Trophoblast cell (in vitro differentiated cells and primary cell): ENCODE measurements around the gene USP34.

ENCODE experiments used
- DNase-seq, 2 donors: peaks; one replicate each; pipeline ENCODE4 v3.0.0-alpha.2; 2016
- H2AFZ ChIP-seq: 2 replicates; pipeline ENCODE4 v1.6.1; 2013; ENCODE audit warnings: low read length, moderate library complexity, mild to moderate bottlenecking; ENCODE audit not compliant: insufficient read depth, poor library complexity
- H2AK5ac ChIP-seq: 2 replicates; pipeline ENCODE4 v1.6.1; 2013; ENCODE audit warnings: mild to moderate bottlenecking, low read length
- H2BK120ac ChIP-seq: 2 replicates; pipeline ENCODE4 v1.6.1; 2013; ENCODE audit warnings: low read length, mild to moderate bottlenecking, moderate library complexity; ENCODE audit not compliant: insufficient read depth, poor library complexity
- H2BK12ac ChIP-seq: 2 replicates; pipeline ENCODE4 v1.6.1; 2013; ENCODE audit warnings: mild to moderate bottlenecking, low read length, moderate library complexity
- H2BK5ac ChIP-seq: 2 replicates; pipeline ENCODE4 v1.6.1; 2013; ENCODE audit warnings: low read length, low read depth, moderate library complexity, mild to moderate bottlenecking; ENCODE audit not compliant: poor library complexity
- H3K14ac ChIP-seq: 2 replicates; pipeline ENCODE4 v1.6.1; 2013; ENCODE audit warnings: mild to moderate bottlenecking, low read length
- H3K18ac ChIP-seq: 2 replicates; pipeline ENCODE4 v1.6.1; 2013; ENCODE audit warnings: mild to moderate bottlenecking, low read length
- H3K23ac ChIP-seq: 2 replicates; pipeline ENCODE4 v1.6.1; 2013; ENCODE audit warnings: low read length
- H3K27ac ChIP-seq: 2 replicates; pipeline ENCODE4 v1.5.1; 2013; ENCODE audit warnings: low read depth, mild to moderate bottlenecking, inconsistent platforms, low read length, moderate library complexity
- H3K27me3 ChIP-seq: 2 replicates; pipeline ENCODE4 v1.6.1; 2013; ENCODE audit warnings: inconsistent platforms, mild to moderate bottlenecking, low read length, moderate library complexity; ENCODE audit not compliant: insufficient read depth
- H3K36me3 ChIP-seq, 2 experiments: 1 replicate in 1 of 2; 2 replicates in 1 of 2; pipeline ENCODE4 v1.6.1; 2013; ENCODE audit warnings: low read length in 2 of 2, mild to moderate bottlenecking in 2 of 2, moderate library complexity in 1 of 2; ENCODE audit not compliant: insufficient read depth in 2 of 2, control insufficient read depth in 1 of 2
- H3K4ac ChIP-seq: 2 replicates; pipeline ENCODE4 v1.6.1; 2013; ENCODE audit warnings: low read depth, mild to moderate bottlenecking, low read length, moderate library complexity
- H3K4me1 ChIP-seq, 2 experiments: 1 replicate in 1 of 2; 2 replicates in 1 of 2; pipeline ENCODE4 v1.6.1; 2013; ENCODE audit warnings: low read length in 2 of 2, mild to moderate bottlenecking in 2 of 2, moderate library complexity in 1 of 2; ENCODE audit not compliant: insufficient read depth in 2 of 2, control insufficient read depth in 1 of 2
- H3K4me2 ChIP-seq: 2 replicates; pipeline ENCODE4 v1.6.1; 2013; ENCODE audit warnings: inconsistent platforms, mild to moderate bottlenecking, low read length, moderate library complexity
- H3K4me3 ChIP-seq: 2 replicates; pipeline ENCODE4 v1.5.1; 2013; ENCODE audit warnings: mild to moderate bottlenecking, low read depth, low read length, inconsistent platforms
- H3K79me1 ChIP-seq: one replicate; pipeline ENCODE4 v1.6.1; 2013; ENCODE audit warnings: low read length
- H3K79me2 ChIP-seq: 2 replicates; pipeline ENCODE4 v1.6.1; 2013; ENCODE audit warnings: low read length, mild to moderate bottlenecking; ENCODE audit not compliant: control insufficient read depth, insufficient read depth, poor library complexity
- H3K9ac ChIP-seq: 2 replicates; pipeline ENCODE4 v1.6.1; 2013; ENCODE audit warnings: mild to moderate bottlenecking, low read length
- H3K9me3 ChIP-seq: 2 replicates; pipeline ENCODE4 v1.6.1; 2013; ENCODE audit warnings: low read depth, mild to moderate bottlenecking, control low read depth, inconsistent platforms, low read length; ENCODE audit not compliant: insufficient read depth
- H4K12ac ChIP-seq: 2 replicates; pipeline ENCODE4 v1.6.1; 2013; ENCODE audit warnings: low read depth, mild to moderate bottlenecking, low read length, moderate library complexity
- H4K8ac ChIP-seq: 2 replicates; pipeline ENCODE4 v1.6.1; 2013; ENCODE audit warnings: low read depth, mild to moderate bottlenecking, low read length, moderate library complexity
- H4K91ac ChIP-seq: one replicate; pipeline ENCODE4 v1.6.1; 2013; ENCODE audit warnings: low read depth, mild to moderate bottlenecking, low read length, moderate library complexity
- WGBS: extraction: QIAGEN DNeasy Blood & Tissue Kit; methylation state at CpG from one replicate; pipeline ENCODE4 v1.1.7; 2013; ENCODE audit warnings: missing lambda C conversion rate; ENCODE audit not compliant: insufficient read length, insufficient coverage; ENCODE audit errors: extremely low coverage; 5-methylcytosine and 5-hydroxymethylcytosine counted together

Gene USP34

DNA sequence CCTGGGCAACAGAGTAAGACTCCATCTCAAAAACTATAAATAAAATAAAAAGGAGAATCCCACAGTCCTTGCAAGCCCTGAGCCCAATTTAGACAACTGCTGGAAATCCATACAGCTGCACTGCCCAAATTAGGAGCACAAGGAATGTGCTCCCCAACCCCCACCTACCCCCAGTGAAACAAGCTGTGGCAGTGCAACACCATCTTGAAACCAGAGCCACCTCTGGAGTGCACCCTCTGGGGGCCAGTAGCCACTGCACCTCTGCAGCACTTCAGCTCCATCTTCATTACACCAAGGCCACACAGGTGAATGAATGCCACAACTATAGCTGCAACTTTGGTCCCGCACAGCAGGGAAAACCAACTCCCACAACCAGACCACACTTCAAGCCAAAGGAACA lies 37.3 kb downstream of the USP34 start:
- no peaks in the 10 kb centered on the region for H3K36me3 ChIP-seq
- H2BK120ac ChIP-seq = no peak overlapping the region
- H4K91ac ChIP-seq = no peak overlapping the region
- H3K14ac ChIP-seq = no peak overlapping the region
- H3K4me1 ChIP-seq = peaks cover 0 to 7% of the 10 kb centered on the region in 2 experiments
- no peaks in the 10 kb centered on the region for H3K9me3 ChIP-seq
- H2BK12ac ChIP-seq = no peak overlapping the region
- H3K79me2 ChIP-seq = peaks cover 16% of the 10 kb centered on the region
- H3K9ac ChIP-seq = no peak overlapping the region
- no peak overlapping the region for H2AK5ac ChIP-seq
- no peak overlapping the region for H3K27ac ChIP-seq
- no peak for DNase-seq
- H4K8ac ChIP-seq = no peak overlapping the region
- no peak overlapping the region for H3K4me3 ChIP-seq
- H3K4ac ChIP-seq = peak overlapping the region; percentile 56
- peak overlapping the region; percentile 30 for H2AFZ ChIP-seq
- no peak overlapping the region for H3K4me2 ChIP-seq
- no peak overlapping the region for H3K18ac ChIP-seq
- no peak overlapping the region for H4K12ac ChIP-seq
- H2BK5ac ChIP-seq = no peak overlapping the region
- no peaks in the 10 kb centered on the region for H3K27me3 ChIP-seq
- no peaks in the 10 kb centered on the region for H3K79me1 ChIP-seq
- WGBS = no CpG with 5 or more reads among the region's 1 CpG
- no peak overlapping the region for H3K23ac ChIP-seq

- Histone ChIP-seq H3K23ac (no peak overlapping the region), H2BK12ac (no peak overlapping the region), H3K4me1 (peaks cover 0 to 7% of the 10 kb centered on the region in 2 experiments), H2BK120ac (no peak overlapping the region), H4K12ac (no peak overlapping the region), H2AFZ (no peak overlapping the region), H3K9ac (no peak overlapping the region), H4K91ac (no peak overlapping the region), H3K9me3 (no peaks in the 10 kb centered on the region), H3K18ac (no peak overlapping the region), H3K27me3 (no peaks in the 10 kb centered on the region), H3K14ac (no peak overlapping the region), H3K36me3 (no peaks in the 10 kb centered on the region), H3K27ac (no peak overlapping the region), H4K8ac (no peak overlapping the region), H2AK5ac (no peak overlapping the region), H3K4me3 (no peak overlapping the region), H3K4me2 (no peak overlapping the region), H2BK5ac (no peak overlapping the region), H3K79me2 (peaks cover 16% of the 10 kb centered on the region), H3K79me1 (no peaks in the 10 kb centered on the region), H3K4ac (peak overlapping the region; percentile 68)
- WGBS = no CpG with 5 or more reads among the region's 3 CpGs
- DNase-seq = no peak
Observed at GRCh38 chr2:61432990-61433389, 37.9 kb downstream of the USP34 start.

DNA sequence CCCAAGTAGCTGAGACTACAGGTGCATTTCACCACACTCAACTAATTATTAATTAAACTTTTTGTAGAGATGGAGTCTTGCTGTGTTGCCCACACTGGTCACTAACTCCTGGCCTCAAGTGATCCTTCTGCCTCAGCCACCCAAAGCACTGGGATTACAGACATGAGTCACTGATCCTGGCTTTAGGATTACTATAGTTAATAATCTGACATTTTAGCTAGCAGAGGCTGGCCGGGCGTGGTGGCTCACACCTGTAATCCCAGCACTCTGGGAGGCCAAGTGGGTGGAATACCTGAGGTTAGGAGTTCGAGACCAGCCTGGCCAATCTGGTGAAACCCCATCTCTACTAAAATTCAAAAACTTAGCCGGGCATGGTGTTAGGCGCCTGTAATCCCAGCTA lies 39.5 kb downstream of the USP34 start:
- DNase-seq = no peak
- Histone ChIP-seq H3K27me3 (no peaks in the 10 kb centered on the region), H3K14ac (no peak overlapping the region), H3K79me1 (no peaks in the 10 kb centered on the region), H3K79me2 (peaks cover 16% of the 10 kb centered on the region), H2AFZ (no peak overlapping the region), H3K36me3 (no peaks in the 10 kb centered on the region), H2BK12ac (no peak overlapping the region), H3K9ac (no peak overlapping the region), H3K23ac (no peak overlapping the region), H4K12ac (no peak overlapping the region), H3K9me3 (no peaks in the 10 kb centered on the region), H2BK5ac (no peak overlapping the region), H2AK5ac (no peak overlapping the region), H3K4me3 (no peak overlapping the region), H3K18ac (no peak overlapping the region), H3K4me2 (no peak overlapping the region), H3K4ac (peak overlapping the region; percentile 64), H2BK120ac (no peak overlapping the region), H4K8ac (no peak overlapping the region), H3K4me1 (peaks cover 0 to 10% of the 10 kb centered on the region in 2 experiments), H3K27ac (no peak overlapping the region), H4K91ac (no peak overlapping the region)
- no CpG with 5 or more reads among the region's 5 CpGs for WGBS

DNA sequence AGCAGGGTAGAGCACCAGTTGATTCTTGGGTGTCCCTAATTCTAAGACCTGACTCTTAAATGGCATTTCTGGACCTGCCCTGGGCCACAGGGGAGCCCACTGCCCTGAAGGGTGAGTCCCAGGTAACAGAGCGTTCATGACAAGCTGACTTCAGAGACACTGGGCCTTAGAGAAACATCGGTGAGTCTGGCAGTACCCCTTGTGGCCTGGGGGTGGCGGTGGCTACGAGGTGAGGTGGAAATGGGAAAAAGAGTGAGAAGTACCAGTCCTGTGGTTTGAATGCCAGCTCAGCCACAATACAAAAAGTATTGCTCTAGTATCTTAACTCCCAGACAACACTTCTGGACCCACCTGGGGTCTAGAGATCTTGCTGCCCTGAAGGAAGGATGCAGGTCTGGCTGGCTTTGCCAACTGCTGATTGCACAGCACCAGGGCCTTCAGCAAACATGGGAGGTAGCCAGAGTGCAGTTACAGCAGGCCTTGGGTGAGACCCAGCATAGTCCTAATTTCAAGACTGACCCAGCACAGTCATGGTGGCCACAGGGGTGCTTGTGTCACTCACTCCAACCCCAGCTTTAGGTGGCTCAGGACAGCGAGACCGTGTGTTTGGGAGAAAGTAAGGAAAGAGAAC lies 44.5 kb downstream of the USP34 start:
- no CpG with 5 or more reads among the region's 6 CpGs for WGBS
- Histone ChIP-seq H3K27ac (no peak overlapping the region), H3K4me3 (no peak overlapping the region), H3K79me1 (no peaks in the 10 kb centered on the region), H2BK120ac (no peak overlapping the region), H3K4me2 (no peak overlapping the region), H4K8ac (no peak overlapping the region), H3K23ac (no peak overlapping the region), H3K4ac (peak overlapping the region; percentile 10), H3K36me3 (no peaks in the 10 kb centered on the region), H3K14ac (no peak overlapping the region), H4K12ac (no peak overlapping the region), H3K79me2 (peaks cover 5% of the 10 kb centered on the region), H2BK5ac (no peak overlapping the region), H3K4me1 (peaks cover 10% of the 10 kb centered on the region in 2 experiments), H4K91ac (no peak overlapping the region), H3K9me3 (no peaks in the 10 kb centered on the region), H3K9ac (no peak overlapping the region), H2BK12ac (no peak overlapping the region), H3K27me3 (no peaks in the 10 kb centered on the region), H2AK5ac (no peak overlapping the region), H3K18ac (no peak overlapping the region), H2AFZ (no peak overlapping the region)
- DNase-seq = peak; percentile 24 to 58
